ENCODE results near the gene PZP.

PZP gene

GRCh38 chr12:9104087-9104486 lies 104.1 kb downstream of the PZP start:
- no peak for DNase-seq (ENCODE audit: low read depth, low spot score)

GRCh38 chr12:9103050-9103849 lies 104.9 kb downstream of the PZP start:
- no peak for DNase-seq (ENCODE audit: low read depth, low spot score)

DNA sequence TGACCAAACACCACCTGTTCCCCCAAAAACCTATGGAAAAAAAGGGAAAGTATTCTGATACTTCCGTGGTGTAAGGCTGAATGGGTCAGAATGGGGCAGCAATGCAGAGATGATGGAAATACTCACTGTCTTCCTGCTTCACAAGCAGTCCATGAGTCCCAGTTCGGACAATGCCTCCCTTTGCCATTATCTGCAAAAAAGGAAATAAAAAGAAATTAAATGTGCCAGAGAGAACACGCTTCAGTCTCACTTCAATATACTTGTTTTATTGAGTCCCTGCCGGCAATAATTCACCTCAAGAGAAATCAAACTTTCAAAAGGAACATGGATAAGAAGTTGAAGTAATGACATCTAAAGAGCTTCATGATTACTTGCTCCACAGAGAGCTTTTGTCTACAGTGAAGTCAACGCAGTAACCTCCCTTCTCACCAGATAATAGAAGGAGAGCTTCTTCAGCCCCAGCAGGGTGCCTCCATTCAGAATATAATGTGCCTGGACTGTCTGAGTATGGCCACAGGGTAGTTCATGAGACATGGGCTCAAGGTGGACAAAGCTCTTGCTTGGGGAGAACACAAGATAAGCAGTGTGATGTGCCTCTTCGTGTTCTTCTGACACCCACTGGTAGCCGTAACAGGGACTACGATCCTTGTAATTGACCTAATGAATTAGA lies 107.0 kb downstream of the PZP start:
- no peak for DNase-seq (ENCODE audit: low read depth, low spot score)

DNA sequence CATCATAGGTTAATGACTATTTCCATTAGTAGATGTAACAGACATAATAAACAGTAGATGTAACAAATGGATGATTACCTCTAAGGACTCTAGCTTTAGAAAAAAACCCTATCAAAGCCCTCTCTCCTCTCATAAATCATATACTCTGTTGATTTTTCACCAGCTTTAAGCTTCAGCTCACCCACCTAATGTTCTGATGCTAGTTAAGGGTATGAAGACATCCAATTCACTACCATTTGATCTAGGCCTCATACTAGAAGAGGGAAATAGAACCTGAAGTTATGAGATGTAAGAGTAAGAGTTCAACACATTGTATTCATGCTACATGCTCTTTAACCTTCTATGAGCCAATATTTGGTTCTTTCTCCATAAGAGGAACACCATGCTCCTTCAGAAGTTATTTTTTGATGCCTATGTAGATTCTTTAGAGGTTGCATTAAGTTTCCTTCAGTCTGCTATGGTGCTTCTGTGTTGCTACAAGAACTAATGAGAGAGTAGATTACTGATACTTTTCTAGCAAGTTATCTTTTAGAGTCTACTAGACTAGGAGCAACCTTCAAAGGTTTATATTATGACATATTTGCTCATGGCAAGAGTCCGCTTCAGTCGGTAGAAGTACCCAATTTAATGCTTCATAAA lies 108.5 kb downstream of the PZP start:
- no peak for DNase-seq (ENCODE audit: low read depth, low spot score)
